SU-DHL-6 (cell line): ENCODE measurements around the gene ABCC3.

Experiments
- H2AFZ ChIP-seq: fragments of 200-600 bp; sonication (generic); 2 replicates; pipeline ENCODE4 v1.6.1; 2014; ENCODE audit warnings: low read depth, mild to moderate bottlenecking, moderate library complexity, mixed read lengths, antibody characterized with exemption, low read length; ENCODE audit not compliant: severe bottlenecking
- H3F3A ChIP-seq: fragments of 200-600 bp; shearing (Covaris generic); 2 replicates; pipeline ENCODE4 v1.6.0; 2016; ENCODE audit warnings: antibody characterized with exemption, mild to moderate bottlenecking; ENCODE audit not compliant: insufficient read depth
- H3K27ac ChIP-seq: fragments of 200-600 bp; sonication (generic); 2 replicates; pipeline ENCODE4 v1.5.1; 2016; ENCODE audit warnings: low read depth, mild to moderate bottlenecking, low read length, moderate library complexity, mixed read lengths
- H3K27me3 ChIP-seq: fragments of 200-600 bp; sonication (generic), shearing (Covaris generic); 2 replicates; pipeline ENCODE4 v1.6.0; 2014; ENCODE audit warnings: mild to moderate bottlenecking, low read length
- H3K36me3 ChIP-seq: fragments of 200-600 bp; sonication (generic); 2 replicates; pipeline ENCODE4 v1.6.1; 2014; ENCODE audit warnings: mild to moderate bottlenecking, low read length, mixed read lengths
- H3K4me2 ChIP-seq: fragments of 300-600, 200-600 bp; shearing (Covaris generic), sonication (generic); 2 replicates; pipeline ENCODE4 v1.6.0; 2014; ENCODE audit warnings: low read length, low read depth, mild to moderate bottlenecking; ENCODE audit not compliant: poor library complexity, severe bottlenecking
- H3K4me3 ChIP-seq: fragments of 200-600 bp; sonication (generic); 2 replicates; pipeline ENCODE4 v1.5.1; 2014; ENCODE audit warnings: antibody characterized with exemption, low read length, mild to moderate bottlenecking, mixed read lengths; ENCODE audit not compliant: insufficient read depth, poor library complexity, severe bottlenecking
- H3K79me2 ChIP-seq: fragments of 200-600 bp; sonication (generic); 2 replicates; pipeline ENCODE4 v1.6.1; 2014; ENCODE audit warnings: mild to moderate bottlenecking, low read length, moderate library complexity; ENCODE audit not compliant: insufficient read depth
- H3K9ac ChIP-seq: fragments of 200-600 bp; sonication (generic); 2 replicates; pipeline ENCODE4 v1.7.0; 2014; ENCODE audit warnings: mild to moderate bottlenecking, low read length
- H3K9me2 ChIP-seq: fragments of 200-600 bp; sonication (generic); replicated peaks from 2 replicates; pipeline ENCODE4 v1.6.1; 2014; ENCODE audit warnings: low read length; ENCODE audit not compliant: insufficient read depth
- H3K9me3 ChIP-seq: fragments of 200-600 bp; sonication (generic); 2 replicates; pipeline ENCODE4 v1.6.1; 2014; ENCODE audit warnings: low read length, mixed read lengths; ENCODE audit not compliant: insufficient read depth
- H4K20me1 ChIP-seq: fragments of 200-600 bp; sonication (generic); 2 replicates; pipeline ENCODE4 v1.6.1; 2014; ENCODE audit warnings: low read depth, mild to moderate bottlenecking, antibody characterized with exemption, low read length, moderate library complexity, mixed read lengths
- EZH2phosphoT487 ChIP-seq: fragments of 200-600 bp; sonication (generic), shearing (Covaris generic); conservative IDR thresholded peaks from 2 replicates; pipeline ENCODE4 v1.6.1; 2018; ENCODE audit warnings: mild to moderate bottlenecking, antibody characterized with exemption, low read length, moderate library complexity, mixed read lengths
- TF ChIP-seq, protein P1 (sequence below): fragments of 200-600 bp; sonication (generic); IDR thresholded peaks from one replicate; pipeline ENCODE4 v1.5.1; 2017; ENCODE audit warnings: antibody characterized with exemption, mild to moderate bottlenecking, low read length, moderate library complexity; ENCODE audit not compliant: insufficient read depth, poor library complexity, severe bottlenecking

ABCC3 gene

DNA sequence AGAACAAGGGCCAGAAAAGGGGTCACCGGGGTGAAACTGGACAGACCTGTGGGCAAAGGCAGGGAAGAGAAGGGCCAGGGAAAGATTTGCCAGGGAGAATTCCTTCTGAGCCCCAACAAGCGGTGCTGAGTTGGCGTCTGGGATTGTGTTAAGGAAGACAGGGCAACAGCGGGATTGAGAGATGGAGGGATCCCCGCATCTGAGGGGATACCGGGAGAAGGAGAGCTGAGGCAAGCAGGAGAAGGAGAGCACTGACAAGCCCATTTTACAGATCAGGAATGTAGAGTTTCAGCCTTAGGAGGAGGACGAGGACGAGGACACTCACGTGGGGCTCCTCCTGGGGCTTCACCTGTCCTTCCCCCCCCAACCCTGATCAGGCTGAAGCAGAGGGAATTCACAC lies 998 bp upstream of the ABCC3 start:
- no peaks in the 10 kb centered on the region for H3K9me2 ChIP-seq
- no peaks in the 10 kb centered on the region for H3F3A ChIP-seq
- H3K27ac ChIP-seq = no peak overlapping the region
- no peak overlapping the region for H3K4me2 ChIP-seq
- H3K36me3 ChIP-seq = no peaks in the 10 kb centered on the region
- H4K20me1 ChIP-seq = no peaks in the 10 kb centered on the region
- H3K9me3 ChIP-seq = no peaks in the 10 kb centered on the region
- no peaks in the 10 kb centered on the region for H3K79me2 ChIP-seq
- H3K9ac ChIP-seq = no peak overlapping the region
- no peak overlapping the region for H2AFZ ChIP-seq
- H3K4me3 ChIP-seq = no peak overlapping the region
- H3K27me3 ChIP-seq = no peaks in the 10 kb centered on the region
- TF ChIP-seq, protein P1, sequence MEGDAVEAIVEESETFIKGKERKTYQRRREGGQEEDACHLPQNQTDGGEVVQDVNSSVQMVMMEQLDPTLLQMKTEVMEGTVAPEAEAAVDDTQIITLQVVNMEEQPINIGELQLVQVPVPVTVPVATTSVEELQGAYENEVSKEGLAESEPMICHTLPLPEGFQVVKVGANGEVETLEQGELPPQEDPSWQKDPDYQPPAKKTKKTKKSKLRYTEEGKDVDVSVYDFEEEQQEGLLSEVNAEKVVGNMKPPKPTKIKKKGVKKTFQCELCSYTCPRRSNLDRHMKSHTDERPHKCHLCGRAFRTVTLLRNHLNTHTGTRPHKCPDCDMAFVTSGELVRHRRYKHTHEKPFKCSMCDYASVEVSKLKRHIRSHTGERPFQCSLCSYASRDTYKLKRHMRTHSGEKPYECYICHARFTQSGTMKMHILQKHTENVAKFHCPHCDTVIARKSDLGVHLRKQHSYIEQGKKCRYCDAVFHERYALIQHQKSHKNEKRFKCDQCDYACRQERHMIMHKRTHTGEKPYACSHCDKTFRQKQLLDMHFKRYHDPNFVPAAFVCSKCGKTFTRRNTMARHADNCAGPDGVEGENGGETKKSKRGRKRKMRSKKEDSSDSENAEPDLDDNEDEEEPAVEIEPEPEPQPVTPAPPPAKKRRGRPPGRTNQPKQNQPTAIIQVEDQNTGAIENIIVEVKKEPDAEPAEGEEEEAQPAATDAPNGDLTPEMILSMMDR = no peak
- TF ChIP-seq EZH2phosphoT487 = no peak

DNA sequence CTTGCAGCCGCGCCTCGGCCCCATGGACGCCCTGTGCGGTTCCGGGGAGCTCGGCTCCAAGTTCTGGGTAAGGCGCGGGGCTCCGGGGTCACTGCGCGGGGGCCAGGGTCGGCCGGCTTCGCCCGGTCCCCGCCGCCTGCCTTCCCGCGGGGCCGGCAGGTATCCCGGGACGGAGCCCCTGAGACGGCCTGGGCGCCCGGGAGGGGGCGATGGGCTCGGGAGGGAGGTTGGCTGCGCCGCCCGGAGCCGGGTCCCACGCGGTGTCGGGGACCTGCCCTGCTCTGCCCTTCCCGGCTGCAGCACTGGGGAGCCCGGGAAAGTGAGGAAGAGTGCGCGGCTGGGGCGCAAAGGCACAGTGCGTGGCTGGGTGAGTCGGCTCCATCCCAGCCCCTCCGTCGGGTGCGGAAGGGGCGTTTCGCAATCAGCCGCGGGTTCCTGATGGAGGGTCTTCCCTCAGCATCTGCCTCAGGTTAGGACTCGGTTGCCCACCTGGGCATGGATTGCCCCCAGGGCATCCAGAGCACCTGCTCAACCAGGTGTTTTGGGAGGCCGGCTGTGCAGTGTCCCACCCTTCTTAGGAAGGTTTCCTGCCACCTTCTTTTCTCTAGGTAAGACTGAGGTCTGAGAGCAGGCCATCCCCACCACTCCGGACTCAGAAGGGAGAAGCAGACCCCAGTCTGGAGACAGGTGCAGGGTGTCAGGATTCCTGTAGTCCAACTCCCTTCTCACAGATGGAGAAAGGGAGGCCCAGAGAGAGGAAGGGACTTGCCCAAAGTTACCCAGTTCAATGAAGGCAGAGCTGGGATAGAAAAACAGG lies 442 bp downstream of the ABCC3 start:
- H3K4me3 ChIP-seq = no peak overlapping the region
- H3K9me3 ChIP-seq = no peaks in the 10 kb centered on the region
- H3F3A ChIP-seq = no peaks in the 10 kb centered on the region
- H4K20me1 ChIP-seq = no peaks in the 10 kb centered on the region
- no peaks in the 10 kb centered on the region for H3K36me3 ChIP-seq
- H2AFZ ChIP-seq = no peak overlapping the region
- H3K27ac ChIP-seq = no peak overlapping the region
- no peaks in the 10 kb centered on the region for H3K79me2 ChIP-seq
- H3K9ac ChIP-seq = no peak overlapping the region
- H3K9me2 ChIP-seq = no peaks in the 10 kb centered on the region
- H3K4me2 ChIP-seq = no peak overlapping the region
- no peak for TF ChIP-seq EZH2phosphoT487
- TF ChIP-seq, protein P1 = no peak
- no peaks in the 10 kb centered on the region for H3K27me3 ChIP-seq

DNA sequence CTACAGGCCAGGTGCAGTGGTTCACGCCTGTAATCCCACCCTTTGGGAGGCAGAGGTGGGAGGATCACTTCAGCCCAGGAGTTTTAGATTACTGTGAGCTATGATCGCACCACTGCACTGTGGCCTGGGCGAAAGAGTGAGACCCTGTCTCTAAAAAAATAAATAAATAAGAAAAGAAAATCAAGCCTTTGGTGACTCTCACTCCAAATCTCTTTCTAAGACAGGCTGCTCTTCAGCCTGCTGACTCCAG lies 976 bp downstream of the ABCC3 start:
- Histone ChIP-seq H3K9ac (no peak overlapping the region), H3K9me3 (no peaks in the 10 kb centered on the region), H3K9me2 (no peaks in the 10 kb centered on the region), H4K20me1 (no peaks in the 10 kb centered on the region), H3K27me3 (no peaks in the 10 kb centered on the region), H3K27ac (no peak overlapping the region), H3F3A (no peaks in the 10 kb centered on the region), H2AFZ (no peak overlapping the region), H3K4me3 (no peak overlapping the region), H3K36me3 (no peaks in the 10 kb centered on the region), H3K79me2 (no peaks in the 10 kb centered on the region), H3K4me2 (no peak overlapping the region)
- no peak for TF ChIP-seq EZH2phosphoT487
- TF ChIP-seq, protein P1 = no peak
